ENCODE data around the gene ZNF500.
A peak's percentile ranks its signal among the peaks of the same experiment; 100 is the strongest.
"Not testable (repeated sequence)": the region's sequence is repeated elsewhere in the genome, so short reads cannot be mapped to it uniquely, and the experiment has no call there.

The ZNF500 gene

DNA sequence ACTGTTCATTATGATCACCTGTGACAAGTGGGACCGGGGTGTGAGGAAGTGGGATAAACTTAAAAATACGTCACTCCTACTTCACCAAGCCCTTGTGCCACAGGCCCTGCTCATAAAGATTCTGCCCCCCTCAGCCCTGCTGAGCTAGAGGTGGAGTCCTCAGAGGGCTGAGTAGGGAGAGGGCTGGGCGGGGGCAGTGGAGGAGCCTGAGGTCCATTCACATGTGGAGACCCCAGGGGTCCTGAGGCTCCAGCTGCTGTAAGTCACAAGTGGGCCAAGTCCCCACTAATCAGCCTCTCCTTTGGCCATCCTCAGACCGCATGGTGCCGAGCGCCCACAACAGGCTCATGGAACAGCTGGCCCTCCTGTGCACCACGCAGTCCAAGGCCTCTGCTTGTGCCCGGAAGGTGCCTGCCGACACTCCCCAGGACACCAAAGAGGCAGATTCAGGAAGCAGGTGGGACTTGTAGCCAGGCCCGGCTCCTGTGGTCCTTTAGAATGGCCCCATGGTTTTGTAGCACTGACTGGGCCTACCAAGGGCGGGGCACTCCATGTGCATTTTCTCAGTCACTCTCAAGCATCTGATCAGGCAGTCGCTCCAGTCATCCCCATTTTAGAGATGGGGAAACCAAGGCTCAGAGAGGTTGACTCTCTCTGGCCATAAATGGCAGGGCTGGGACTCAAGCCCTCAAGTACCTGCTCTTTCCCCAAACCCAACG lies 22.2 kb downstream of the ZNF500 start:
- no peak for DNase-seq (ENCODE audit: low read depth)
- no peak for TF ChIP-seq CTCF (conservative IDR thresholded peaks at IDR 0.05; ENCODE audit: low read depth, low read length)
- no peak overlapping the region for H3K4me3 ChIP-seq (ENCODE audit: low read depth, low read length)

GRCh38 chr16:4743226-4743878 lies 23.6 kb downstream of the ZNF500 start:
- H3K4me3 ChIP-seq (ENCODE audit: low read depth, low read length): no peak overlapping the region
- no peak for DNase-seq (ENCODE audit: low read depth)
- TF ChIP-seq CTCF (conservative IDR thresholded peaks at IDR 0.05; ENCODE audit: low read depth, low read length): no peak

GRCh38 chr16:4738370-4738769 lies 28.6 kb downstream of the ZNF500 start:
- not testable (repeated sequence) for H3K4me3 ChIP-seq (ENCODE audit: low read depth, low read length); DNase-seq (ENCODE audit: low read depth)

DNA sequence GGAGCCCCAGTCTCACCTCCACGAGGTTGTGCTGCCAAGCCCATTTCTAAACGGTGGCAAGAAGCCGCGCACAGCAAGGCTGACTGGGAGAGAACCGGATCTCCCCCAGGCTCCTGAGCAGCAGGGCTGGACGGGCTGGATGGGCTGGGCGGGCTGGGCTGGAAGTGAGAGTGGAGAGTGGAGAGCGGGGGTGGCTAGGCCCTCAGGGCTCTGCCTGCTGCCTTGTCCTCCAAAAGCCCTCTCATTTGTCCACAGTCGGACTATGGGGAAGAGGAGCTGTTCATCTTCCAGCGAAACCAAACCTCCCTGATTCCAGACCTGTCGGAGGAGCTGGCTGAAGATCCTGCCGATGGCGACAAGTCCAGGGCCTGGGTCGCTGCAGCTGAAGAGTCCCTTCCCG lies 29.4 kb downstream of the ZNF500 start:
- H3K4me3 ChIP-seq (ENCODE audit: low read depth, low read length): no peak overlapping the region
- DNase-seq (ENCODE audit: low read depth): no peak
- no peak for TF ChIP-seq CTCF (conservative IDR thresholded peaks at IDR 0.05; ENCODE audit: low read depth, low read length)

DNA sequence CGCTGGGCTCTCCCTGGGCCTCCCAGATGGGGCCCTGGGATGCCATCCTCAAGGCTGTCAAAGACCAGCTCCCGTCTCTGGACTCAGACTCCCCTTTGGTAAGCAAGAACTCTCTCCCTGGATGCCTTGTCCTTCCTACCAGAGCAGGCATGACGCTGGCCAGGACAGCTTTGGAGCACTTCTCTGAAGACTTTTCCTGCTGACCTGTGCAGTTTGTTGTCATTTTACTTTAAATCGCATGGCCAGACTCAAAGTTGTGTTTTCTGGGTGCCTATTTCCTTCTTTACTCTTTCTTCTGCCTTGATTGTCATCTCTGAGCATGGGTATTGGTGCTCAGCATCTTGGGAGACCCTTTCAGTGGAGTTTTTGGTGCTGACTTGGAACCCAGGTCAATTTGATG lies 30.4 kb downstream of the ZNF500 start:
- no peak for DNase-seq (ENCODE audit: low read depth)
- no peak overlapping the region for H3K4me3 ChIP-seq (ENCODE audit: low read depth, low read length)
- TF ChIP-seq CTCF (conservative IDR thresholded peaks at IDR 0.05; ENCODE audit: low read depth, low read length): no peak

DNA sequence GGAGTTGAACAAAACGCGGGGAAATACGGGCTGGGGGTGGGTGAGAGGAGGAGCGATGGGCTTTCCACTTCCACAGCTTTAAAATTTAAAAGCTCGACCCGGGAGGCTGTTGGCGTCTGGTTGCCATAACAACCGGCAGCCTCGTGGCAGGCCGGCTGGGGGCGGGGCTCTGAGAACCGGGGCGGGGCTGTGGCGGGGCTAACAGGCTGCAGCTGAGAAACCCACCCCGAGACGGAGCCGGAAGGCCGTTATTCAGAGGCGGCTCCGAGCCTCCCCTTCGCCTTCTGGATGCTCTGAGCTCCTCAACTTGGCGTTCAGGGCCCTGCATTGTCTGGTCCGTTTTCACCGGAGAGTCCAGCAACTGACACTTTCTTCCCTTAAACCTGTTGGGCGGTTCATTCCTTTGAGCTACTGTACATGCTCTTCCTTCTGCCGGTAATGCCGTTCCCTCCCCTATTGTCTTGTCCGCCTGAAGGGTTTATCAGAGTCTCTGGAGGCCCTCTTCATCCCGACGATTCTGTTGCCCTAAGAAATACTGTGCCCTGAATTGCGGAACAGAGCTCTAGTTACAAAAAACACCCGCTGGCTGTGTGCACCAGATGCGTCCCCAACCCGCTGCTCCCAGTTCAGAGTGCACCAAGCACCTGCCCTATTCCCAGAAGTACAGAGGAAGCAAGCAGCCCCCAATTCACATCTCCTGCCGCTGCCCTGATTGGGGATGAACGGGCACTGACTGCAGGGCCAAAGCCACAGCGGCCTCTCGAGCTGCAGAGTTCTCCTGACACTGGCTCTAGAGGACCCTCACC lies 32.0 kb downstream of the ZNF500 start:
- peak; percentile 85 for DNase-seq (ENCODE audit: low read depth)
- peak overlapping the region; percentile 96 for H3K4me3 ChIP-seq (ENCODE audit: low read depth, low read length)
- no peak for TF ChIP-seq CTCF (conservative IDR thresholded peaks at IDR 0.05; ENCODE audit: low read depth, low read length)

DNA sequence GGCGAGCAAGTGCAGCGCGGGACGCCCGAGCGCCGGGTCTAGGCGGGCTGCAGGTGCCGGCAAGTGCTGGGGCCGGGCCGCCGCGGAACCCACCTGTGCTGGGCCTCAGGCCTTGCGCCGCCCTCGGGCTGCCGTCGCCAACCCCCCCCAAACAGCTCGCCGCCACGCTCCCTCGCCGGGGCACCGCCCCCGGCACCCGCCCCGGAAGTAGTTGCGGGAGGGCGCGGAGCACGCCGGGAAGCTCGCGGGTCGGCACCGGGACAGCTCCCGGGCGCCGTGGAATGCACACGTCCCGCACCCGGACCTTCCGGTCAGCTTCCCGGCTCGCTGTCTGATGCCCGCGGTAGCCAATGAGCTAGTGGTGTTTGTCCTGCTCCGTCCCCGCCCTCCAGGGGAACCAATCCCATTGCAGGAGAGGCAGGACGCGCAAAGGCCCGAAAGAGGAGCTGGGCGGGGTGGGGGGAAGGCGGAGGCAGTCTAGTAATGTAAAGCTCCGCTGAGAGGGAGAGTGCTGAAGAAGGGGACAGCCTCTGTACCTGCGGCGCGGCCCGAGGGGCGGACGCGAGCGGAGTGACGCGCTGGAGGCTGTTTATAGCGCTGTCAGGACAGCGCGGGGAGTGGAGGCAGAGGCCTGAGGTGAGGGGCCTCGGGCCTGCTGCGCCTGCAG lies 32.8 kb downstream of the ZNF500 start, which contains the start of the genes ANKS3 and DNAAF8:
Gene ANKS3 (minus strand): TSS at position 209 of the 667 bp plus-strand sequence. CDS start 4,122 bp downstream, outside the sequence.
Gene DNAAF8 (plus strand): TSS at position 475 of the 667 bp plus-strand sequence. CDS start 1,978 bp downstream, outside the sequence.
- H3K4me3 ChIP-seq (ENCODE audit: low read depth, low read length): peak within 1 kb of the TSS; percentile 96
- no peak for TF ChIP-seq CTCF (conservative IDR thresholded peaks at IDR 0.05; ENCODE audit: low read depth, low read length)
- peak; percentile 99 for DNase-seq (ENCODE audit: low read depth)
